Common myeloid progenitor, CD34-positive (primary cell): ENCODE measurements around the gene RNF2.

Experiments used
- CTCF ChIA-PET: fragments of 350-600 bp; sonication (Branson Sonifier 250); formaldehyde crosslinking; loops from one replicate; lab custom pipeline; 2021; ENCODE audit warnings: antibody characterized with exemption; lab: Charles Lee
- POLR2A ChIA-PET: fragments of 350-600 bp; sonication (Branson Sonifier 250); formaldehyde crosslinking; loops from one replicate; lab custom pipeline; 2021; ENCODE audit warnings: antibody characterized with exemption; lab: Charles Lee
- DNase-seq, 3 donors: peaks; one replicate each; pipeline versions ENCODE4 v3.0.0 to v3.0.0-alpha.2; 2013
- H3K27ac ChIP-seq, 2 experiments: 1 replicate in 1 of 2; 2 replicates in 1 of 2; pipeline ENCODE4 v1.7.0; 2013; ENCODE audit warnings: inconsistent platforms in 2 of 2, low read length in 2 of 2, mild to moderate bottlenecking in 2 of 2, low read depth in 1 of 2, moderate library complexity in 1 of 2; ENCODE audit not compliant: severe bottlenecking in 2 of 2, insufficient read depth in 1 of 2, poor library complexity in 1 of 2
- H3K27me3 ChIP-seq, 5 experiments: replicated peaks in 2 of 5; 1 replicate in 3 of 5; 2 replicates in 2 of 5; pipeline versions ENCODE4 v1.6.1 to v1.7.0; 2013; ENCODE audit warnings: low read length in 4 of 5, mild to moderate bottlenecking in 2 of 5, moderate library complexity in 2 of 5, inconsistent platforms in 1 of 5; ENCODE audit not compliant: insufficient read depth in 5 of 5, control insufficient read depth in 4 of 5
- H3K36me3 ChIP-seq, 4 experiments: 1 replicate in 2 of 4; 2 replicates in 2 of 4; pipeline versions ENCODE4 v1.6.1 to v1.7.0; 2013; ENCODE audit warnings: low read length in 3 of 4, control low read depth in 1 of 4, mild to moderate bottlenecking in 1 of 4; ENCODE audit not compliant: control insufficient read depth in 4 of 4, insufficient read depth in 4 of 4
- H3K4me1 ChIP-seq, 4 experiments: 1 replicate in 3 of 4; 2 replicates in 1 of 4; pipeline versions ENCODE4 v1.6.1 to v1.7.1; 2013; ENCODE audit warnings: low read length in 3 of 4, mild to moderate bottlenecking in 3 of 4, control low read depth in 1 of 4, inconsistent platforms in 1 of 4, moderate library complexity in 1 of 4; ENCODE audit not compliant: control insufficient read depth in 4 of 4, insufficient read depth in 4 of 4; ENCODE audit errors: control extremely low read depth in 1 of 4
- H3K4me3 ChIP-seq, 7 experiments: 1 replicate in 4 of 7; 2 replicates in 3 of 7; pipeline versions ENCODE4 v1.5.1 to v1.7.0; 2013; ENCODE audit warnings: mild to moderate bottlenecking in 7 of 7, low read length in 6 of 7, moderate library complexity in 6 of 7, inconsistent platforms in 2 of 7, low read depth in 2 of 7, control low read depth in 1 of 7; ENCODE audit not compliant: insufficient read depth in 4 of 7, control insufficient read depth in 1 of 7; ENCODE audit errors: extremely low read depth in 1 of 7
- H3K9me3 ChIP-seq, 5 experiments: 1 replicate in 4 of 5; 2 replicates in 1 of 5; pipeline versions ENCODE4 v1.6.1 to v1.7.1; 2013; ENCODE audit warnings: low read length in 4 of 5, mild to moderate bottlenecking in 2 of 5, inconsistent platforms in 1 of 5, low read depth in 1 of 5, moderate library complexity in 1 of 5; ENCODE audit not compliant: control insufficient read depth in 4 of 5, insufficient read depth in 2 of 5; ENCODE audit errors: control extremely low read depth in 1 of 5
- WGBS: methylation state at CpG from one replicate; pipeline ENCODE4 v1.1.5; 2013; ENCODE audit not compliant: insufficient coverage; 5-methylcytosine and 5-hydroxymethylcytosine counted together

Gene RNF2

GRCh38 chr1:185016880-185017279 lies 28.5 kb upstream of the RNF2 start:
- ChIA-PET POLR2A (interaction anchor here (0.5 kb wide), 1 partner anchor 54 kb away, joined by 3 read pairs; no protein-coding TSS in a partner anchor), CTCF (interaction anchor here (0.8 to 1.4 kb wide), 3 partner anchors 18 to 153 kb away, joined by 3 to 4 read pairs (median 3); no protein-coding TSS in a partner anchor)
- no peaks in the 10 kb centered on the region for H3K4me1 ChIP-seq
- WGBS, result 87% methylated on average over 2 of the region's 2 CpGs
- no peak for DNase-seq
- no peaks in the 10 kb centered on the region for H3K27me3 ChIP-seq
- H3K4me3 ChIP-seq, result no peak overlapping the region
- no peaks in the 10 kb centered on the region for H3K36me3 ChIP-seq
- no peaks in the 10 kb centered on the region for H3K9me3 ChIP-seq
- no peak overlapping the region for H3K27ac ChIP-seq

GRCh38 chr1:185017338-185017737 lies 28.0 kb upstream of the RNF2 start:
- no CpG with 5 or more reads among the region's 2 CpGs for WGBS
- Histone ChIP-seq H3K27me3 (no peaks in the 10 kb centered on the region), H3K4me3 (no peak overlapping the region), H3K9me3 (no peaks in the 10 kb centered on the region), H3K27ac (no peak overlapping the region), H3K4me1 (no peaks in the 10 kb centered on the region), H3K36me3 (no peaks in the 10 kb centered on the region)
- POLR2A ChIA-PET, result no interaction called here
- CTCF ChIA-PET, result interaction anchor here (0.8 to 1.4 kb wide), 5 partner anchors 18 to 212 kb away, joined by 3 to 4 read pairs (median 3); no protein-coding TSS in a partner anchor
- DNase-seq, result peak in 2 of 3 donors; percentile 15 to 16

DNA sequence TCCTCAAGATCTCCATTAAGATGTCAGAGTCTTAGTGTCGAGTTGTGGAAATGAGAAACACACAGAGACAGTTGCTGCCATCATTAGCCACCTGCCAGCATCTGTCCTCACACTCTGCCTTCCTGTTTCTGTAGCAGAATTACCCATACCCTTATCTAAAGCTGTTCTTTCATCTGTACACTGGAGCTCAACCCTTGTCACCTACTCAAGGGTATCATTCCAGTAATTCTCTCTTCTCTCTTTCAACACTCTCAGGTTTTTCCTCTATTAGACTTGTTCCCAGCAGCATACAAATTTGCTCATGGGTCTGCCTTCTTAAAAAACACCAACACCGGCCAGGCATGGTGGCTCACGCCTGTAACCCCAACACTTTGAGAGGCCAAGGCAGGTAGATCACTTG lies 27.4 kb upstream of the RNF2 start:
- ChIA-PET CTCF (interaction anchor here (0.9 to 1.4 kb wide), 3 partner anchors 22 to 213 kb away, joined by 3 read pairs; no protein-coding TSS in a partner anchor), POLR2A (no interaction called here)
- DNase-seq, result no peak
- no peaks in the 10 kb centered on the region for H3K36me3 ChIP-seq
- H3K27ac ChIP-seq, result no peak overlapping the region
- H3K9me3 ChIP-seq, result no peaks in the 10 kb centered on the region
- H3K4me1 ChIP-seq, result no peaks in the 10 kb centered on the region
- H3K4me3 ChIP-seq, result no peak overlapping the region
- H3K27me3 ChIP-seq, result no peaks in the 10 kb centered on the region
- WGBS, result 100% methylated on average over 2 of the region's 3 CpGs

DNA sequence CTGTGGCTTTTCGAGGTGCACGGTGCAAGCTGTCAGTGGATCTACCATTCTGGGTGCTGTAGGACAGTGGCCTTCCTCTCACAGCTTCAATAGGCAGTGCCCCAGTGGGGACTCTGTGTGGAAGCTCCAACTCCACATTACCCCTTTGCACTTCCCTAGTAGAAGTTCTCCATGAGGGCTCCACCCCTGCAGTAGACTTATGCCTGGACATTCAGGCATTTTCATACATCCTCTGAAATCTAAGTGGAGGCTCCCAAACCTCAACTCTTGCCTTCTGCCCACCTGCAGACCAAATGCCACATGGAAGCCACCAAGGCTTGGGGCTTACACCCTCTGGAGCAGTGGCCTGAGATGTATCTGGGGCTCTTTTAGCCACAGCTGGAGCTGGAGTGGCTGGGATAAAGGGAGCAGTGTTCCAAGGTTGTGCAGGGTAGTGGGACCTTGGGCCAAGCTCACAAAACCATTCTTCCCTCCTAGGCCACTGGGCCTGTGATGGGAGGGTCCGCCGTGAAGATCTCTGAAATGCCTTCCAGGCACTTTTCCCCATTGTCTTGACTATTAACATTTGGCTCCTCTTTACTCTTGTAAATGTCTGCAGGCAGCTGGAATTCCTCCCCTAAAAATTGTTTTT lies 18.0 kb upstream of the RNF2 start:
- H3K27ac ChIP-seq, result no peak overlapping the region
- peaks cover 0 to 20% (median 12%) of the 10 kb centered on the region in 5 experiments for H3K9me3 ChIP-seq
- no peaks in the 10 kb centered on the region for H3K4me1 ChIP-seq
- no peak for DNase-seq
- no peak overlapping the region for H3K4me3 ChIP-seq
- WGBS, result 97% methylated on average over 4 of the region's 4 CpGs
- CTCF ChIA-PET, result interaction anchor here (2.0 kb wide), 1 partner anchor 17 kb away, joined by 5 read pairs; no protein-coding TSS in a partner anchor
- H3K36me3 ChIP-seq, result no peaks in the 10 kb centered on the region
- POLR2A ChIA-PET, result no interaction called here
- no peaks in the 10 kb centered on the region for H3K27me3 ChIP-seq

- ChIA-PET CTCF (interaction anchor here (2.1 kb wide), 1 partner anchor 10 kb away, joined by 5 read pairs; no protein-coding TSS in a partner anchor), POLR2A (no interaction called here)
- no peaks in the 10 kb centered on the region for H3K27me3 ChIP-seq
- no peak for DNase-seq
- no peak overlapping the region for H3K4me3 ChIP-seq
- no peaks in the 10 kb centered on the region for H3K9me3 ChIP-seq
- H3K27ac ChIP-seq, result no peak overlapping the region
- H3K36me3 ChIP-seq, result no peaks in the 10 kb centered on the region
- WGBS, result no CpG with 5 or more reads among the region's 3 CpGs
- H3K4me1 ChIP-seq, result no peaks in the 10 kb centered on the region
These were observed 11.7 kb upstream of the RNF2 start for GRCh38 chr1:185033686-185034085.

- no peak for DNase-seq
- CTCF ChIA-PET, result no interaction called here
- Histone ChIP-seq H3K9me3 (no peaks in the 10 kb centered on the region), H3K36me3 (no peaks in the 10 kb centered on the region), H3K4me1 (peaks cover 0 to 8% (median 2%) of the 10 kb centered on the region in 4 experiments), H3K27me3 (no peaks in the 10 kb centered on the region), H3K27ac (no peak overlapping the region), H3K4me3 (no peak overlapping the region)
- POLR2A ChIA-PET, result no interaction called here
- 100% methylated on average over 1 of the region's 1 CpG for WGBS
These were observed 10.1 kb upstream of the RNF2 start for GRCh38 chr1:185035258-185035657.

GRCh38 chr1:185038813-185039376 lies 6.5 kb upstream of the RNF2 start:
- POLR2A ChIA-PET, result no interaction called here
- H3K9me3 ChIP-seq, result no peaks in the 10 kb centered on the region
- CTCF ChIA-PET, result interaction anchor here (1.1 kb wide), 1 partner anchor 60 kb away, joined by 3 read pairs; no protein-coding TSS in a partner anchor
- H3K27ac ChIP-seq, result no peak overlapping the region
- H3K27me3 ChIP-seq, result no peaks in the 10 kb centered on the region
- 100% methylated on average over 1 of the region's 7 CpGs for WGBS
- H3K4me1 ChIP-seq, result peaks cover 0 to 21% (median 10%) of the 10 kb centered on the region in 4 experiments
- DNase-seq, result no peak
- no peaks in the 10 kb centered on the region for H3K36me3 ChIP-seq
- H3K4me3 ChIP-seq, result no peak overlapping the region
